OCI-LY1 (cell line): ENCODE data around the gene BTC.

ENCODE experiments used
- H2AFZ ChIP-seq: fragments of 200-600 bp; sonication (generic), shearing (Covaris generic); 2 replicates; pipeline ENCODE4 v1.6.0; 2014; ENCODE audit warnings: antibody characterized with exemption, mild to moderate bottlenecking, low read length
- H3F3A ChIP-seq: fragments of 200-600 bp; sonication (generic), shearing (Covaris generic); 2 replicates; pipeline ENCODE4 v1.6.0; 2014; ENCODE audit warnings: mild to moderate bottlenecking, antibody characterized with exemption, low read length, moderate library complexity; ENCODE audit not compliant: insufficient read depth
- H3K27ac ChIP-seq: fragments of 200-600 bp; sonication (generic); 2 replicates; pipeline ENCODE4 v1.5.1; 2014; ENCODE audit warnings: low read length, mixed run types, mild to moderate bottlenecking, low read depth; ENCODE audit not compliant: poor library complexity, severe bottlenecking
- H3K27me3 ChIP-seq: fragments of 200-600 bp; sonication (generic); 2 replicates; pipeline ENCODE4 v1.6.0; 2014; ENCODE audit warnings: antibody characterized with exemption, mild to moderate bottlenecking, low read length, moderate library complexity; ENCODE audit not compliant: insufficient read depth
- H3K36me3 ChIP-seq: fragments of 200-600 bp; sonication (generic); 2 replicates; pipeline ENCODE4 v1.6.1; 2014; ENCODE audit warnings: mild to moderate bottlenecking, antibody characterized with exemption, low read length, moderate library complexity, mixed read lengths; ENCODE audit not compliant: insufficient read depth
- H3K4me1 ChIP-seq: fragments of 200-600 bp; sonication (generic); 2 replicates; pipeline ENCODE4 v1.5.1; 2014; ENCODE audit warnings: mild to moderate bottlenecking, low read length, moderate library complexity; ENCODE audit not compliant: insufficient read depth, severe bottlenecking
- H3K4me2 ChIP-seq: fragments of 200-600 bp; sonication (generic), shearing (Covaris generic); 2 replicates; pipeline ENCODE4 v1.6.1; 2014; ENCODE audit warnings: low read length
- H3K4me3 ChIP-seq: fragments of 200-600 bp; sonication (generic); 2 replicates; pipeline ENCODE4 v1.5.1; 2014; ENCODE audit warnings: low read length, low read depth, mild to moderate bottlenecking, mixed read lengths; ENCODE audit not compliant: poor library complexity, severe bottlenecking
- H3K79me2 ChIP-seq: fragments of 200-600 bp; shearing (Covaris generic); 2 replicates; pipeline ENCODE4 v1.6.1; 2016; ENCODE audit warnings: mixed run types, low read length, mixed read lengths; ENCODE audit not compliant: insufficient read depth
- H3K9ac ChIP-seq: fragments of 200-600 bp; sonication (generic), shearing (Covaris generic); 2 replicates; pipeline ENCODE4 v1.6.1; 2014; ENCODE audit warnings: mild to moderate bottlenecking, low read length, mixed read lengths
- H3K9me2 ChIP-seq: fragments of 200-600 bp; sonication (generic), shearing (Covaris generic); 2 replicates; pipeline ENCODE4 v1.6.1; 2014; ENCODE audit warnings: low read depth, mild to moderate bottlenecking, low read length, mixed read lengths
- H3K9me3 ChIP-seq: fragments of 200-600 bp; shearing (Covaris generic); 2 replicates; pipeline ENCODE4 v1.6.1; 2014; ENCODE audit warnings: low read length, mixed read lengths
- H4K20me1 ChIP-seq: fragments of 200-600 bp; sonication (generic), shearing (Covaris generic); 2 replicates; pipeline ENCODE4 v1.6.0; 2016; ENCODE audit warnings: mild to moderate bottlenecking, low read length; ENCODE audit not compliant: insufficient read depth
- EZH2 ChIP-seq: fragments of 200-600 bp; sonication (generic), shearing (Covaris generic); IDR thresholded peaks from 2 replicates; pipeline ENCODE4 v1.8.0; 2017; ENCODE audit warnings: borderline replicate concordance, mixed run types, mild to moderate bottlenecking, antibody characterized with exemption, low read length, moderate library complexity, mixed read lengths
- TF ChIP-seq, protein P1 (sequence below): fragments of 200-600 bp; sonication (generic), shearing (Covaris generic); IDR thresholded peaks from 2 replicates; pipeline ENCODE4 v1.5.1; 2017; ENCODE audit warnings: mild to moderate bottlenecking, antibody characterized with exemption, low read length, moderate library complexity, mixed read lengths

BTC gene

DNA sequence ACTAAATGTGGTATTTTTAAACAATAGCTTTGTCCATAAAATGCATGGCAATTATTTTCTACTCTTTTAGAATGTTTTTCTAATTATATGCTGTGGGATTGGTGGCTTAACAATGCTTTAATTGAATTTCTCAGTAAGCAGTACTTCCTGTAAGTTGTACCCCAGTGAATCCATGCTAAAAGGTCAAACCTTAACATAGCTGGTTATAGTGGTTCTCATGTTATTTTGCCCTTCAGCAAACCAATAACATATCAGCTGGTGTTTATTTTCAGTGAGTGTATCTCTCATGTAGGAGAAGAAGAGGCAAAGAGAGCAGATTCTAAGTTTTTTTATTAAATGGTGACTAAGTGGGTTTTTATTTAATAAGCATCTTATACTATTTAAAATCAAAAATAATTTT is 41.5 kb downstream of the BTC start:
- no peak for TF ChIP-seq EZH2
- Histone ChIP-seq H3K9me2 (no peaks in the 10 kb centered on the region), H3K9ac (no peak overlapping the region), H3K27ac (no peak overlapping the region), H3K4me1 (no peaks in the 10 kb centered on the region), H4K20me1 (no peaks in the 10 kb centered on the region), H3K27me3 (no peaks in the 10 kb centered on the region), H3K4me2 (no peak overlapping the region), H3K79me2 (no peaks in the 10 kb centered on the region), H3K9me3 (no peaks in the 10 kb centered on the region), H2AFZ (no peak overlapping the region), H3F3A (no peaks in the 10 kb centered on the region), H3K4me3 (no peak overlapping the region), H3K36me3 (no peaks in the 10 kb centered on the region)

DNA sequence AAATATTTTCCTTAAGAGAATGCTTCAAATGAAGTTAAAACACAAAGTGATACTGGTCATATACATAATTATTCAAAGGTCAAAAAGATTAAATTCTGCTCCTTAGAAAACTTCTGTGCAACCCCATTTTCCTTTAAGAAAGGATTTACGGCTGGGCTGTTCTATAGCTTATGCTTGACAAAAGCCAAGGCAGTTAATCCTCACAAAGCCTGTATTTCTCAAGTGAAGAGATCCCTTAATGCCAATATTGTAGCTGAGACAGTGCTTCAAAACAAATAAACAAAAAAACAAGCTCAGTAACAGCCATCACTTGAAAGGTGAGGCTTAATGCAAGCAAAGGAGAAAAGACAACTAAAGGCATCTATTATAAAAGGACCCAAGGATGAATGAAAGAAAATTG is 42.5 kb downstream of the BTC start:
- Histone ChIP-seq H2AFZ (no peak overlapping the region), H3K4me2 (no peak overlapping the region), H4K20me1 (no peaks in the 10 kb centered on the region), H3K79me2 (no peaks in the 10 kb centered on the region), H3K4me1 (no peaks in the 10 kb centered on the region), H3K27ac (no peak overlapping the region), H3K9me2 (no peaks in the 10 kb centered on the region), H3K9ac (no peak overlapping the region), H3K27me3 (no peaks in the 10 kb centered on the region), H3F3A (no peaks in the 10 kb centered on the region), H3K36me3 (no peaks in the 10 kb centered on the region), H3K9me3 (no peaks in the 10 kb centered on the region), H3K4me3 (no peak overlapping the region)
- no peak for TF ChIP-seq EZH2
- TF ChIP-seq, protein P1, sequence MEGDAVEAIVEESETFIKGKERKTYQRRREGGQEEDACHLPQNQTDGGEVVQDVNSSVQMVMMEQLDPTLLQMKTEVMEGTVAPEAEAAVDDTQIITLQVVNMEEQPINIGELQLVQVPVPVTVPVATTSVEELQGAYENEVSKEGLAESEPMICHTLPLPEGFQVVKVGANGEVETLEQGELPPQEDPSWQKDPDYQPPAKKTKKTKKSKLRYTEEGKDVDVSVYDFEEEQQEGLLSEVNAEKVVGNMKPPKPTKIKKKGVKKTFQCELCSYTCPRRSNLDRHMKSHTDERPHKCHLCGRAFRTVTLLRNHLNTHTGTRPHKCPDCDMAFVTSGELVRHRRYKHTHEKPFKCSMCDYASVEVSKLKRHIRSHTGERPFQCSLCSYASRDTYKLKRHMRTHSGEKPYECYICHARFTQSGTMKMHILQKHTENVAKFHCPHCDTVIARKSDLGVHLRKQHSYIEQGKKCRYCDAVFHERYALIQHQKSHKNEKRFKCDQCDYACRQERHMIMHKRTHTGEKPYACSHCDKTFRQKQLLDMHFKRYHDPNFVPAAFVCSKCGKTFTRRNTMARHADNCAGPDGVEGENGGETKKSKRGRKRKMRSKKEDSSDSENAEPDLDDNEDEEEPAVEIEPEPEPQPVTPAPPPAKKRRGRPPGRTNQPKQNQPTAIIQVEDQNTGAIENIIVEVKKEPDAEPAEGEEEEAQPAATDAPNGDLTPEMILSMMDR, result no peak

DNA sequence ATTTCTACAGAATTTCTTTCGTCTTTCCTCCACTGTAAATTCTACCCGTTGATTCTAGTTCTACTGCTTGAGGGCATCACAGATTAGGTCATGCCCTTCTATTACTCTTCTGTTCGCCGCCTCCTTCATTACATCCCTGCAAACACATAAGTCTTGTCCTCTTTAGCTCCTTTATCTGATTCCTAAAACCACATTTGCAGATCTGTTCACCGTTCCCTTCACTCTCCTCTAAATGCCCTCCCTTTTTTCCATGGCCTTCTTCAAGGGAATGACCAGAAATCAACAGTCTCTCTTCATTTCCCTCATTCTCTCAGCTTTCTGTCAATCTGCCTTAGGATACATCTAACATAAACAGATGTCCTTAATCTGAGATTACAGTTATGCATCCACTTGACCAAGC is 43.1 kb downstream of the BTC start:
- Histone ChIP-seq H3K9me3 (no peaks in the 10 kb centered on the region), H3K79me2 (no peaks in the 10 kb centered on the region), H3F3A (no peaks in the 10 kb centered on the region), H3K9ac (no peak overlapping the region), H4K20me1 (no peaks in the 10 kb centered on the region), H3K9me2 (no peaks in the 10 kb centered on the region), H3K36me3 (no peaks in the 10 kb centered on the region), H3K4me1 (no peaks in the 10 kb centered on the region), H3K27ac (no peak overlapping the region), H3K4me2 (no peak overlapping the region), H3K27me3 (no peaks in the 10 kb centered on the region), H3K4me3 (no peak overlapping the region), H2AFZ (no peak overlapping the region)
- TF ChIP-seq, protein P1, result no peak
- no peak for TF ChIP-seq EZH2

DNA sequence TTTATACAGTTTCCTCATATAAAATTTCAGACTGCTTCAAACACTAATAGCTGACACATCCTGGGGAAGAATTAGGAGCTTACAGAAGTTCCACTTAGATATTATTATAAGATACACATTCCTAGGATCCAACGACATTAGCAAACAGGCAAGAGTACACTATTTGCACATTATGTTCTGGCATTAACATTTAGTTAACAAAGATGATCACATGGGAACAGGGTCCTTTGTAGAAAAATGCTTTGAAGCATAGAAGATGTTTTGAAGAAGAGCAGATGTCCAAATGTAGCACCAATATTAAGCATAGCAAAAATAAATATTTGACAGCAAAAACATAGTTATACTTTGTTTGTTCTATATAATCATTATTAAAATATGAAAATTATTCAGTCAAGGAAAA is 52.1 kb downstream of the BTC start:
- H4K20me1 ChIP-seq, result no peaks in the 10 kb centered on the region
- H2AFZ ChIP-seq, result no peak overlapping the region
- no peaks in the 10 kb centered on the region for H3K79me2 ChIP-seq
- no peak overlapping the region for H3K4me3 ChIP-seq
- no peaks in the 10 kb centered on the region for H3K9me3 ChIP-seq
- no peaks in the 10 kb centered on the region for H3F3A ChIP-seq
- H3K27me3 ChIP-seq, result no peaks in the 10 kb centered on the region
- no peak overlapping the region for H3K27ac ChIP-seq
- H3K4me1 ChIP-seq, result no peaks in the 10 kb centered on the region
- H3K9ac ChIP-seq, result no peak overlapping the region
- no peaks in the 10 kb centered on the region for H3K9me2 ChIP-seq
- H3K36me3 ChIP-seq, result no peaks in the 10 kb centered on the region
- TF ChIP-seq EZH2, result no peak
- TF ChIP-seq, protein P1, result no peak
- H3K4me2 ChIP-seq, result no peak overlapping the region
